K562 (cell line): ENCODE data around the gene HOXB3. TPM values are rescaled to one million over a fixed set of nuclear protein-coding genes. Genes with fewer than 3 reads are reported as not detected.

Experiments
- BMI1 ChIP-seq: fragments of 150-350 bp; IDR thresholded peaks from 2 replicates; pipeline ENCODE4 v1.6.1; 2014; ENCODE audit warnings: low read length
- BRF1 ChIP-seq: IDR thresholded peaks from 3 replicates; pipeline ENCODE4 v1.6.1; 2011; ENCODE audit warnings: borderline replicate concordance, mild to moderate bottlenecking; ENCODE audit not compliant: insufficient read length; ENCODE audit errors: extremely low read depth
- CBX1 ChIP-seq: sonication (generic); IDR thresholded peaks from 2 replicates; pipeline ENCODE4 v1.6.1; 2016; ENCODE audit warnings: antibody characterized with exemption, low read depth, mild to moderate bottlenecking
- CBX3 ChIP-seq, 2 experiments: IDR thresholded peaks; 1 replicate in 1 of 2; 2 replicates in 1 of 2; pipeline ENCODE4 v1.6.1; 2012; ENCODE audit warnings: inconsistent platforms in 2 of 2, low read length in 2 of 2, borderline replicate concordance in 1 of 2, control low read depth in 1 of 2
- COPS2 ChIP-seq: fragments of 450-650 bp; conservative IDR thresholded peaks from 2 replicates; pipeline ENCODE4 v1.6.1; 2016; ENCODE audit warnings: mild to moderate bottlenecking, moderate library complexity
- EP300 ChIP-seq: IDR thresholded peaks from 2 replicates; pipeline ENCODE4 v1.6.1; 2012; ENCODE audit warnings: low read length, improper control_type of control experiment
- PHF20 ChIP-seq: fragments of 450-650 bp; IDR thresholded peaks from 2 replicates; pipeline ENCODE4 v1.6.1; 2018; ENCODE audit not compliant: partially characterized antibody
- POLR2AphosphoS5 ChIP-seq: IDR thresholded peaks from 2 replicates; pipeline ENCODE4 v1.6.1; 2011; ENCODE audit warnings: mild to moderate bottlenecking, low read depth, low read length, moderate library complexity; ENCODE audit not compliant: control insufficient read depth, insufficient read depth
- TAF7 ChIP-seq: fragments of 450-650 bp; IDR thresholded peaks from 2 replicates; pipeline ENCODE4 v1.6.1; 2016; ENCODE audit warnings: missing genetic modification characterization, missing compliant biosample characterization
- U2AF2 ChIP-seq: fragments of 200-400 bp; formaldehyde crosslinking; optimal IDR thresholded peaks from 2 replicates; pipeline ENCODE3; 2017; ENCODE audit warnings: low read depth, mild to moderate bottlenecking, low read length
- ZFX ChIP-seq: sonication (generic); formaldehyde crosslinking; IDR thresholded peaks from 2 replicates; pipeline ENCODE4 v1.8.0; 2022; ENCODE audit warnings: mild to moderate bottlenecking, missing genetic modification reagents, moderate library complexity
- polyA plus RNA-seq, 8 experiments: library from polyadenylated mRNA; depleted of rRNA in 4 of 8; stranded (reverse) in 5 of 8; unstranded in 3 of 8; fragments of >200 nt; fragmentation: Nextera tagmentation in 2 of 8; fragmentation: Illumina TruSeq in 1 of 8; extraction: Ambion mirVana in 2 of 8; extraction: Trizol in 1 of 8; gene quantifications; 2 replicates each; pipeline versions ENCODE4 v1.2.1 to v1.2.3, GENCODE V29; 2011 to 2014; ENCODE audit warnings: inconsistent platforms in 1 of 8, missing spikeins in 1 of 8
- total RNA-seq, 7 experiments: library from RNA; depleted of rRNA in 6 of 7; stranded (reverse); fragments of >200 nt in 6 of 7; fragmentation: Illumina TruSeq in 2 of 7; extraction: Trizol in 2 of 7; gene quantifications; 2 replicates each; pipeline versions ENCODE4 v1.2.1 to v1.2.3, GENCODE V29; 2011 to 2021; ENCODE audit warnings: low replicate concordance in 1 of 7
- TF ChIP-seq, protein P1 (sequence below), 2 experiments: fragments of 450-650 bp in 1 of 2; sonication (generic) in 1 of 2; formaldehyde crosslinking in 1 of 2; IDR thresholded peaks; 2 replicates each; pipeline versions ENCODE4 v1.7.1 to v1.9.0; 2016 to 2022; ENCODE audit warnings: inconsistent platforms in 1 of 2, mild to moderate bottlenecking in 1 of 2, missing genetic modification reagents in 1 of 2
- TF ChIP-seq, protein P2 (sequence below), 3 experiments: IDR thresholded peaks in 2 of 3; conservative IDR thresholded peaks in 1 of 3; 2 replicates each; pipeline ENCODE4 v1.5.1; 2011 to 2012; ENCODE audit warnings: low read length in 3 of 3, mild to moderate bottlenecking in 3 of 3, control low read depth in 2 of 3, improper control_type of control experiment in 1 of 3, inconsistent platforms in 1 of 3, low read depth in 1 of 3, mixed read lengths in 1 of 3, moderate library complexity in 1 of 3; ENCODE audit not compliant: insufficient read depth in 2 of 3
- TF ChIP-seq, protein P3 (sequence below): fragments of 450-650 bp; formaldehyde crosslinking; IDR thresholded peaks from 2 replicates; pipeline ENCODE4 v1.4.0; 2022; ENCODE audit warnings: missing genetic modification characterization

Gene HOXB3
- total and polyA plus RNA-seq, 9 of the 15 experiments (the other 6 are each of a cell fraction or from before 2014, with no cell fraction given) = 2.4 to 41.3 (median 20.2) TPM

DNA sequence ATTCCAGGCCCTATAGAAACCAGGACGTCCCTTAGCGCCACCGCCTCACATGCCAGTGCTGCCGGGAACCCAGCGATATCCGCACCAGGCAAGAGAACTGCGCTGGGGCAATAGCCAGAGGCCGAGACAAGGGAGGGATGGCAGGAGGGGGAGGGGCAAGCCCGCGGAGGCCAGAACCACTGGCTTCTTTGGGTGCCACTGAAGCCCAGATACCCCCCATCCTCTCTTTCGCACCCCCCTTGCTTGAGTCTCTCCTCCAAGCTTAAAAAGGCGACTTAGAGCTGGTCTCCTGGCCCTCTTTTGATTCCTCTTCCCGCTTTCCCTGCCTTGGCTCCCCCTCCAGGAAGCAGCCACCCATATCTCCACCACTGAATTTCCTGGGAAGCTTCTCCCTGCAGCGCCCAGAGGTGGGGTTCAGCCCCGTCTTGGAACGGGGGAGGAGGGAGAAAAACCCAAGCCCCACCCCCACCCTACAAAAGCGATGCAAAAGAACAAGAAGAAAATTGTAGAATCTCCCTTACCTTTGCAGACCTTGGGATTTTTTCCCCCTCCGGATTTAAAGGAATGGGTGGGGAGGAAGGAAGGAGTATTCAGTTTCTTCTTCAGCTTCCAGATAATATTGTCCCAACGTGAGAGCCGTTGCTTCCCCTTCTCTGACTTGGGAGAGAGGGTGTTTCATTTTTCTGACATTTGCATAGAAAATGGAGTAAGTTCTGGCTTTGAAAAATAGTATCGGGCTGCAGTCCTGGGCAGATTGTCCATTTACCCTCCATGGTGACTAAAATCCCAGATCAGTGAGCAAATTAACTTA, 14.1 kb upstream of the HOXB3 start (continued):
- TF ChIP-seq, protein P1, sequence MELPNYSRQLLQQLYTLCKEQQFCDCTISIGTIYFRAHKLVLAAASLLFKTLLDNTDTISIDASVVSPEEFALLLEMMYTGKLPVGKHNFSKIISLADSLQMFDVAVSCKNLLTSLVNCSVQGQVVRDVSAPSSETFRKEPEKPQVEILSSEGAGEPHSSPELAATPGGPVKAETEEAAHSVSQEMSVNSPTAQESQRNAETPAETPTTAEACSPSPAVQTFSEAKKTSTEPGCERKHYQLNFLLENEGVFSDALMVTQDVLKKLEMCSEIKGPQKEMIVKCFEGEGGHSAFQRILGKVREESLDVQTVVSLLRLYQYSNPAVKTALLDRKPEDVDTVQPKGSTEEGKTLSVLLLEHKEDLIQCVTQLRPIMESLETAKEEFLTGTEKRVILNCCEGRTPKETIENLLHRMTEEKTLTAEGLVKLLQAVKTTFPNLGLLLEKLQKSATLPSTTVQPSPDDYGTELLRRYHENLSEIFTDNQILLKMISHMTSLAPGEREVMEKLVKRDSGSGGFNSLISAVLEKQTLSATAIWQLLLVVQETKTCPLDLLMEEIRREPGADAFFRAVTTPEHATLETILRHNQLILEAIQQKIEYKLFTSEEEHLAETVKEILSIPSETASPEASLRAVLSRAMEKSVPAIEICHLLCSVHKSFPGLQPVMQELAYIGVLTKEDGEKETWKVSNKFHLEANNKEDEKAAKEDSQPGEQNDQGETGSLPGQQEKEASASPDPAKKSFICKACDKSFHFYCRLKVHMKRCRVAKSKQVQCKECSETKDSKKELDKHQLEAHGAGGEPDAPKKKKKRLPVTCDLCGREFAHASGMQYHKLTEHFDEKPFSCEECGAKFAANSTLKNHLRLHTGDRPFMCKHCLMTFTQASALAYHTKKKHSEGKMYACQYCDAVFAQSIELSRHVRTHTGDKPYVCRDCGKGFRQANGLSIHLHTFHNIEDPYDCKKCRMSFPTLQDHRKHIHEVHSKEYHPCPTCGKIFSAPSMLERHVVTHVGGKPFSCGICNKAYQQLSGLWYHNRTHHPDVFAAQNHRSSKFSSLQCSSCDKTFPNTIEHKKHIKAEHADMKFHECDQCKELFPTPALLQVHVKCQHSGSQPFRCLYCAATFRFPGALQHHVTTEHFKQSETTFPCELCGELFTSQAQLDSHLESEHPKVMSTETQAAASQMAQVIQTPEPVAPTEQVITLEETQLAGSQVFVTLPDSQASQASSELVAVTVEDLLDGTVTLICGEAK (IDR thresholded peaks at IDR 0.05) = no peak
- TF ChIP-seq, protein P1 (CRISPR knock-in tag; IDR thresholded peaks at IDR 0.05) = 0 out of 2 replicates have a peak, but pooled peaks have one; percentile 15
- TF ChIP-seq BRF1 (no peak), BMI1 (no peak), PHF20 (no peak), COPS2 (no peak), ZFX (CRISPR knock-in tag) (no peak; the same call in 1 of the 2 replicates), EP300 (0 out of 2 replicates have a peak, but pooled peaks have one; percentile 5), POLR2AphosphoS5 (0 out of 2 replicates have a peak, but pooled peaks have one; percentile 3), CBX1 (no peak), U2AF2 (no peak), TAF7 (tag) (no peak), CBX3 (IDR thresholded peaks at IDR 0.05; ENCODE audit: borderline replicate concordance in 1 of 2, low read length in 2 of 2) (no peak)
- TF ChIP-seq, protein P2, sequence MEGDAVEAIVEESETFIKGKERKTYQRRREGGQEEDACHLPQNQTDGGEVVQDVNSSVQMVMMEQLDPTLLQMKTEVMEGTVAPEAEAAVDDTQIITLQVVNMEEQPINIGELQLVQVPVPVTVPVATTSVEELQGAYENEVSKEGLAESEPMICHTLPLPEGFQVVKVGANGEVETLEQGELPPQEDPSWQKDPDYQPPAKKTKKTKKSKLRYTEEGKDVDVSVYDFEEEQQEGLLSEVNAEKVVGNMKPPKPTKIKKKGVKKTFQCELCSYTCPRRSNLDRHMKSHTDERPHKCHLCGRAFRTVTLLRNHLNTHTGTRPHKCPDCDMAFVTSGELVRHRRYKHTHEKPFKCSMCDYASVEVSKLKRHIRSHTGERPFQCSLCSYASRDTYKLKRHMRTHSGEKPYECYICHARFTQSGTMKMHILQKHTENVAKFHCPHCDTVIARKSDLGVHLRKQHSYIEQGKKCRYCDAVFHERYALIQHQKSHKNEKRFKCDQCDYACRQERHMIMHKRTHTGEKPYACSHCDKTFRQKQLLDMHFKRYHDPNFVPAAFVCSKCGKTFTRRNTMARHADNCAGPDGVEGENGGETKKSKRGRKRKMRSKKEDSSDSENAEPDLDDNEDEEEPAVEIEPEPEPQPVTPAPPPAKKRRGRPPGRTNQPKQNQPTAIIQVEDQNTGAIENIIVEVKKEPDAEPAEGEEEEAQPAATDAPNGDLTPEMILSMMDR (IDR thresholded peaks at IDR 0.05 in 2 of 3, conservative IDR thresholded peaks at IDR 0.05 in 1 of 3; ENCODE audit: insufficient read depth in 2 of 3, low read depth in 1 of 3, low read length in 3 of 3) = no peak
- TF ChIP-seq, protein P3, sequence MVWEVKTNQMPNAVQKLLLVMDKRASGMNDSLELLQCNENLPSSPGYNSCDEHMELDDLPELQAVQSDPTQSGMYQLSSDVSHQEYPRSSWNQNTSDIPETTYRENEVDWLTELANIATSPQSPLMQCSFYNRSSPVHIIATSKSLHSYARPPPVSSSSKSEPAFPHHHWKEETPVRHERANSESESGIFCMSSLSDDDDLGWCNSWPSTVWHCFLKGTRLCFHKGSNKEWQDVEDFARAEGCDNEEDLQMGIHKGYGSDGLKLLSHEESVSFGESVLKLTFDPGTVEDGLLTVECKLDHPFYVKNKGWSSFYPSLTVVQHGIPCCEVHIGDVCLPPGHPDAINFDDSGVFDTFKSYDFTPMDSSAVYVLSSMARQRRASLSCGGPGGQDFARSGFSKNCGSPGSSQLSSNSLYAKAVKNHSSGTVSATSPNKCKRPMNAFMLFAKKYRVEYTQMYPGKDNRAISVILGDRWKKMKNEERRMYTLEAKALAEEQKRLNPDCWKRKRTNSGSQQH (CRISPR knock-in tag) = no peak
